NCI-H748 (cell line): ENCODE data around the gene AXIN2.

Source experiments
- DNase-seq: peaks from one replicate; lab custom pipeline; 2025; ENCODE audit not compliant: unreplicated experiment; lab: John Stamatoyannopoulos, UW

AXIN2 gene

GRCh38 chr17:65561452-65562205, at the start of gene AXIN2:
Gene AXIN2, minus strand, starts transcription at chr17:65561648. Its CDS starts 3,028 bp downstream, at chr17:65558620.
- peak; percentile 93 for DNase-seq

GRCh38 chr17:65609749-65610148, 48.3 kb upstream of the AXIN2 start:
- no peak for DNase-seq

GRCh38 chr17:65609286-65609685, 47.8 kb upstream of the AXIN2 start:
- DNase-seq: no peak

- no peak for DNase-seq
Measured at GRCh38 chr17:65604070-65604469, 42.6 kb upstream of the AXIN2 start.

GRCh38 chr17:65601881-65602280, 40.4 kb upstream of the AXIN2 start:
- DNase-seq: no peak

- no peak for DNase-seq
Measured at GRCh38 chr17:65601145-65601544, 39.7 kb upstream of the AXIN2 start.

GRCh38 chr17:65600518-65600917, 39.1 kb upstream of the AXIN2 start:
- DNase-seq: no peak

- DNase-seq: no peak
Measured at GRCh38 chr17:65599650-65600049, 38.2 kb upstream of the AXIN2 start.

- DNase-seq: no peak
Measured at GRCh38 chr17:65598746-65599145, 37.3 kb upstream of the AXIN2 start.

- DNase-seq: no peak
Measured at GRCh38 chr17:65595071-65595656, 33.7 kb upstream of the AXIN2 start.

- no peak for DNase-seq
Measured at GRCh38 chr17:65593855-65594845, 32.7 kb upstream of the AXIN2 start.

- DNase-seq: no peak
Measured at GRCh38 chr17:65593092-65593854, 31.8 kb upstream of the AXIN2 start.

GRCh38 chr17:65592125-65592965, 30.9 kb upstream of the AXIN2 start:
- DNase-seq: no peak

- DNase-seq: no peak
Measured at GRCh38 chr17:65589321-65589720, 27.9 kb upstream of the AXIN2 start.

GRCh38 chr17:65588181-65588808, 26.8 kb upstream of the AXIN2 start:
- peak; percentile 93 for DNase-seq

GRCh38 chr17:65587534-65588180, 26.2 kb upstream of the AXIN2 start:
- DNase-seq: no peak

GRCh38 chr17:65586899-65587298, 25.5 kb upstream of the AXIN2 start:
- no peak for DNase-seq

GRCh38 chr17:65584604-65585521, 23.4 kb upstream of the AXIN2 start:
- DNase-seq: no peak
